ENCODE measurements around the gene SYTL2.
A peak's percentile ranks its signal among the peaks of the same experiment; 100 is the strongest.

SYTL2 gene

DNA sequence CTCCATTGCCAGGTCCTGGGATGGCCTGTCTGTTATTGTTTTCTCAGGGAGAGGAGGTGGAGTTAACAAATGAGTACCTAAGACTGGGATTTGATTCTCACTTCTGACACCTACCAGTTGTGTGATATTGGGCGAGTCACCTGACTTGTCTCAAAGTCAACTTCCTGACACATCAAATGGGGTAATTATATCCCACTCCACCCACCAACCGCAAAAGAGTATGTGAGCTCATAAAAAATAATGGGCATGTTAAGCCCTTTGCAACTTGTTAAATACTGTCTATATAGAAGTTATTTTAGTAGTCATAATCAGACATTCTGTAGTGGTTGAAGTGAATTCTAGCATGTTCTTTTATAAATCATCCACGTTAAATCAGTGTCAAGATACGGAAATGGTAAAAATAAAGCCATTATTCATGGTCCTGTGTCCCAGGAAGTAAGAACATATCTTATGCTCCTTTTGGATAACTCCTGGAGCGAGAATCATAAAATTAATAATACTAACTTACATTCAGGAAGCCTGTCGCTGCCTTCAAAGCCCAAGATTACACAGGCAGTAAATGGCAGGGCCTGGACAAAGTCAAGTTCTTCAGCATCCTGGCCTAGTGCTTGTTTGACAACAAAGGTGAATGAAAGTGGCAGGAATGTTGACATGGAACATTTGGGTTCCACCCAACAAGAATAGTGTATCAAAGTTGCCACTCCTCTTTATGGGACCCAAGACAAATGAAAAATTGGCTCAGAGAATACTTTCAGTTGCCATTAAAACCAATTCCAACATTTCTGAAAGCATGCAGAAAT, 54.3 kb downstream of the SYTL2 start:
- DNase-seq, result no peak

DNA sequence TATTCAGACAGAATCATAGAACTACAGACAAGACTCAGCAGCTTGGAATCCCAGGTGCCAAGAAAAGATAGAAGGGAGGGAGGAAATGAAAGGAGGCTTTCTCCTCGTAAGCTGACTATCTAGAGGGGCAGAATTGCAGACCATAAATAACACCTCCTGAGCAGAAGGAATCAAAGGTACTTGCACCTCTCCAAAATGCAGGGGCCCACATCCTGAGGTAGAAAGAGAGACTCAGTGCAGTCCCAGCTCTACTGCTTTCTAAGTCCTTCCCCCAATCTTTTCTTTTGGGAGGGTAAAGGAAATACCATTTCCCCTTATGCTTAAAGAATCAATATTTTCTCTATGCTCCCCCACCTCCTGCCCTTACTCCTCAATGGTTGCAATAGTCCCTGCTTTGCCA, 55.2 kb downstream of the SYTL2 start:
- DNase-seq, result no peak

GRCh38 chr11:85755285-85755684, 55.7 kb downstream of the SYTL2 start:
- no peak for DNase-seq

DNA sequence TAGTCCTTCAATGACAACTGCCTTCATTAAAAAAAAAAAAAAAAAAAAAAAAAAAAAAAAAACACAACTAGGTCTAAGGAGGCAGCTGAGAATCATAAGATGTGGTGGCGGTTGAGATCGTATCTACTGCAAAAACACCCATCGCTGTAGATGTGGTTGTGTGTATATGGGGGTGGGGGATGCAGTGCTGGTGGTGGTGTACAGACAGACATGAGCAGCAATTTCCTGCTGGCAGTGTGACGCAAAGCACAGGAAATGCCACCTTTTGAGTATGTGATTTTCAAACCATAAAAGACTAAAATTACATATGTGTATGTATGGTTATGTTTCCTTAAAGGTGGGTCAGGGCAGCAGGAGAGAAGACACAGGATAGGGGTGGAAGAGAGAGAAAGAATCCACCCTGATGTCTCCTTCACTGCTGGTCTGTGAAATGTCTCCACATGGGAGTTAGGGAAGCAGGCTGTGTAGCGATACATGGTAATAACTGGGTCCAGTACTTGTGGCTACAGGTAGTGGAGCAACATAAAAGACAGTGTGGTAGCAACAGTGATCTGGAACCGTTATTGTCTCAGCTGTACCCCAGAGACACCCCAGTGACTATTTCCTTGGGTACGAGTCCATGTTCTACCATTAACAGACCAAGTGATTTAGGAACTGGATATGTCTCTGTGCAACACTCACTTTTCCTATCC, 57.9 kb downstream of the SYTL2 start:
- peak; percentile 33 to 74 (median 58) for DNase-seq

- DNase-seq, result peak in 1 of 4 experiments; percentile 3
Measured at GRCh38 chr11:85752201-85752889, 58.6 kb downstream of the SYTL2 start.

DNA sequence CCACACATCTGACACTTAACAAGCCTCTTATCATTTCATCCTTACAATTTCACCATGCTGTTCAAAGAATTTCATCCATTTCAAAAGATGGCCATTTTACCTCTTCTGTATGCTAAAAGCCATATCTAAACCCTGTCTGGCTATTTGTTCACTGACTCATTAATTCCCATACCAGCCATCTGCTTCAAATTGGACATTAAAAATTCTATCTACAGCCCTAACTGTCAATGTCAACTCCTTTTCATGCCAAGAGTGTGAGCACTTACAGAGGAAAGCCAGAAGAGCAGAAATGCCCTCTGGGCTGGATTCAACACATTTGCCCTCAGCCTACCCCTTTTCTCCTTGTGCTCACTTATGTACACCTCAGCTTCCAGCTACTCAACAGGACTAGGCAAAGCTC, 59.2 kb downstream of the SYTL2 start:
- no peak for DNase-seq

DNA sequence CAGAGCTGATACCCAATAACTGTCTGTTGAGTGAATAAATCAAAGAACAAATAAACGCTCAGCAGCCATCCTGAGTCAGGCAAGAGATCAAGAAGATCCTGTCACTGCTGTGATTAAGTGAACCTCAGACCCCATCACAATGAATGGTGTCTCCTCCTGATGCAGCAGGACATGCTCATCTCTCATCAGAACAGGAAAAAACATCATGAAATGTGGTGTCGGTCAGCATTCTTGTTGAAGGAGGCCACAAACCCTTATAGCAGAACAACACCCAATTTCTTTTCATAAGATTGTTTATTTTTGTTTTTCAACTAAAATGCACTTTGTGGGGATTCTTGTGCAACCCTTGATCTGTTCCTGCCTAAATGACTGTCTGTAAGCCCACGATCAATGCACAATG, 60.3 kb downstream of the SYTL2 start:
- DNase-seq, result no peak

GRCh38 chr11:85749884-85750283, 61.1 kb downstream of the SYTL2 start:
- no peak for DNase-seq

DNA sequence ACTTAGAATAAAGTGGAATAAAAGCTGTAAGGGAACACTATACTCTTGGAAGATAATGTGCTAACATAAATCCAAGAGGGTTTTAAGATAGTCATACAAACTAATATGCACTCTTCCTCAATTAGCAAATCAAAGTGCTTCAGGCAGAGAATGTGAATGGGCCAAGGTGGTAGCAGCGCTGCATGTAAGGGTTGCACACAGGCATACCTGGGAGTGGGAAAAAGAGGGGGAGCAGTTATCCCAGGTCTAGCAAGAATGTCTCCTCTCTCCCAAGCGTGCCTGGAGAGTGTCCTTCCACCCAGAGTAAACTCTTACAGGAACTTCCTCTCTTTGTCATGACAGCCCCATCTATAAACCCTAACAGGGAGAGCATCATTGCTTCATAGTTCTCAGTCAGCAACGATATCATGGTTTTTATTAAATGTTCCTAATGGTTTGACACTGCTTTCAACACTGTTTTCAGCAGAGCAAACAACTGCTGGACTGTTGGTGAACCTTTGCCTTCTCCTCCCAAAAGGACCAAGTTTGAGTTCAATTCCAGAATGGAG, 61.6 kb downstream of the SYTL2 start:
- DNase-seq, result no peak

GRCh38 chr11:85748455-85748891, 62.5 kb downstream of the SYTL2 start:
- DNase-seq, result no peak

GRCh38 chr11:85746670-85747069, 64.3 kb downstream of the SYTL2 start:
- no peak for DNase-seq

GRCh38 chr11:85745626-85746025, 65.3 kb downstream of the SYTL2 start:
- DNase-seq, result no peak

GRCh38 chr11:85742873-85743275, 68.1 kb downstream of the SYTL2 start:
- DNase-seq, result no peak

GRCh38 chr11:85742348-85742747, 68.6 kb downstream of the SYTL2 start:
- no peak for DNase-seq

GRCh38 chr11:85740481-85741400, 70.2 kb downstream of the SYTL2 start:
- no peak for DNase-seq

- DNase-seq, result no peak
Measured at GRCh38 chr11:85737738-85738137, 73.2 kb downstream of the SYTL2 start.

DNA sequence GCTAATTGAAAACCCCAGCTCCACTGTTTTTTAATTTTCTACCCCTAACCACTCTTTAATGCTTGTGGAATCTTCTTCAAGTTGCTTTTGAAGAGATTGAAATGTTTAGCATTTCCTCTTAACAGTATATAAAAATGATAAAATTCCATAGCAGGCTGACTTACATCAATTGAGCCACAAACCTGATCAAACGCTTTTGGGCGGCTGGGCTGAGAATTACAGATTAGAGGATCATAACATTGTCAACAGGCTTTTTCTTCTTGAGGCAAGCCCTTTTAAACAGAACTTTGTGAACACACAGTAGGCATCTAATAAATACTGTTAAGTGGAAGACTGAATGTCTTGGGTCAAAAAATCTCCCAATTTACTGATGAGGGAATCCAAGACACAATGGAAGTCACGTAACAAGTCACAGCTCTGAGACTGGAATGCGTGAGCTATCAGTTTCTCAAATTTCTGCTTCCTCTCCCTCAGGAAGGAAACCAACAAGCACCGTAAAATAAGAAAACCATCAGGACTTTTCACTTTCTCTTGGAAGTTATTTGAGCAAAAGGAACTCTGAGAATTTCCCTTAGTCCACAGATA, 75.0 kb downstream of the SYTL2 start:
- no peak for DNase-seq

DNA sequence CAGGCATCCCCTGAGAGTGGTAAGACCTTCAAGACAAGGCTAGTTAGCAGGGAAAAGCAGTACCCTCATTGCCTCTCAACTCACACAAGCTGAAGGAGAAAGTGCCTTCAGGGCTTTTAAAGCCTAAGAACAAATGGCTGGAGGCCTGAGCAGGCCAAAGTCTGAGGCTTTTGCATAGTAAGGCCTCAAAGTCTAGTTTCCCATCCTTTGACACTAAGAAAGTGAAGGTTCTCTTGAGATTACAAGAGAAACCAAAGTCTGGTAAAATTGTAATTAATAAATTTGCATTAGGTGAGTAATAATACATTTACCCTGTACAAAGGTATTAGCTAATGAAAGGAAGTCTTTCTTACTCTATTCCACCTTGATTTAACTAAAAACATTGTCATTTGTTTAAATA, 78.0 kb downstream of the SYTL2 start:
- DNase-seq, result no peak

DNA sequence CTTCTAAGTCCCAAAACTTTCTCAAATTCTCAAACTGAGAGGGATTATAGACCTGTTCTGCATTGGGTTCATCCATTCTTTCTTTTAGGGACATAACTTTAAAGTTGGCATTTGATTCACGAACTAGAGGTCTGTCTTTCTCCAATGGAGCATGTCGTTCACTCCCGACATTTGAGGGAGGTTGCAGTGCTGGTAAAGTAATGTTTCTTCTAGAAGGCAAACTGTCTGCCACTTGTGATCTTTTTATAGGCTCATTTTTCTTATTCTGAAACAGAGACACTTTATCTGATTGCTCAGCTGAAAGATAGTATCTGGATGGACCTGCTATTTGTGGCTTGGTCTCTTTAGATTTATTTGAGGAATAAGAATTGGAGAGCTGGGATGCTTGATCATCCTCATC, 84.6 kb downstream of the SYTL2 start:
- no peak for DNase-seq

DNA sequence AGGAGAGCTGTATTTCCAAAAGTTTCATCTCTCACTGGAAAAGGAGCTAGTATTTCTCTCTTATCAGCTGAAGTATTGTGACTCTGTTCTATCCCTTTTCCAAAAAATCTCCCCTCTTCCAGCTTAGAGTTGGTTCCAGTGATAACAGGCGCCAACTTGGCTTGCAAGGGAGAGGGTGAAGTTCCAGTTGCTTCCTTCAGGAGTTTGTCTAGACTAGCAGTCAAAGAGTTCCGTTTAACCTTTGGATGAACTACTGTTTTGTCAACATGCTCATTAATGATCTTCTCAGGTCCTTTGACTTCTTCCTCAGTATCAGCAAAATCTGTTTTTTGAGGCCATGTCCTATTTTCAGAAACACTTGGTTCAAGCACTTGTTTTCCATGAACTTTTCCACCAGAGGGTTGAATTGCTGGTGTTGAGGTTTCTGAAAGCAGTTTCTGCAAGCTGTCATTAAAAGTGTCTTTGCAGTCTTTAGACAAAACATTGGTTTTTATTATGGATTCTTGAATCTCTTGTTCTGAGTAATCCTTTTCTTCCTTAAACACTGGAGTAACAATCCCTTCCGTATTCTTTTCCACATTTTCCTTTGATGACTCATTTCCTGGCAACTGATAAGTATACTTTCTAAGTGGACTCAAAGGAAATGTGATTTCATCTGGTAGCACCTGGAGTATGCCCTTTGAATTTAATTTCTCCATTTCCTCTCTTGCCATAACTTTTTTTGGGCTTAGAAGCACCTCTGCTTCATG, 85.3 kb downstream of the SYTL2 start:
- no peak for DNase-seq

GRCh38 chr11:85724748-85725465, 86.0 kb downstream of the SYTL2 start:
- no peak for DNase-seq

Measured in activated CD4-positive, CD25-positive, alpha-beta regulatory T cell (primary cell).